OCI-LY1 (cell line): Measurements from ENCODE around the gene FCSK.

Experiments used
- CTCF ChIP-seq: fragments of 200-600 bp; sonication (generic), shearing (Covaris generic); IDR thresholded peaks from 2 replicates; pipeline ENCODE4 v1.5.1; 2017; ENCODE audit warnings: mild to moderate bottlenecking, antibody characterized with exemption, low read length, moderate library complexity, mixed read lengths
- EZH2 ChIP-seq: fragments of 200-600 bp; sonication (generic), shearing (Covaris generic); IDR thresholded peaks from 2 replicates; pipeline ENCODE4 v1.8.0; 2017; ENCODE audit warnings: borderline replicate concordance, mixed run types, mild to moderate bottlenecking, antibody characterized with exemption, low read length, moderate library complexity, mixed read lengths

- TF ChIP-seq CTCF (no peak), EZH2 (no peak)
Observed at GRCh38 chr16:70418274-70418992, 36.0 kb upstream of the FCSK start.
